Smooth muscle cell (in vitro differentiated cells): Measurements from ENCODE around the gene CD164L2. TPM values are rescaled to one million over a fixed set of nuclear protein-coding genes. Genes with fewer than 3 reads are reported as not detected.
A peak's percentile ranks its signal among the peaks of the same experiment; 100 is the strongest.

Source experiments
- DNase-seq: peaks from one replicate; lab custom pipeline; 2025; ENCODE audit not compliant: unreplicated experiment; lab: John Stamatoyannopoulos, UW
- H2AFZ ChIP-seq: fragments of 200-600 bp; sonication (generic); 2 replicates; pipeline ENCODE4 v1.6.0; 2016; ENCODE audit warnings: antibody characterized with exemption, low read depth, mild to moderate bottlenecking
- H3F3A ChIP-seq: fragments of 200-600 bp; sonication (generic); 2 replicates; pipeline ENCODE4 v1.6.0; 2017; ENCODE audit warnings: antibody characterized with exemption, low read depth
- H3K27ac ChIP-seq: fragments of 200-600 bp; sonication (generic); 2 replicates; pipeline ENCODE4 v1.5.1; 2016; ENCODE audit warnings: low read depth, mild to moderate bottlenecking
- H3K27me3 ChIP-seq: fragments of 200-600 bp; sonication (generic); 2 replicates; pipeline ENCODE4 v1.6.1; 2016; ENCODE audit warnings: low read depth, mild to moderate bottlenecking
- H3K36me3 ChIP-seq: fragments of 200-600 bp; sonication (generic); 2 replicates; pipeline ENCODE4 v1.5.1; 2016; ENCODE audit warnings: low read depth
- H3K4me1 ChIP-seq: fragments of 200-600 bp; sonication (generic); 2 replicates; pipeline ENCODE4 v1.5.1; 2016; ENCODE audit warnings: low read depth
- H3K4me2 ChIP-seq: fragments of 200-600 bp; sonication (generic); 2 replicates; pipeline ENCODE4 v1.6.0; 2016; ENCODE audit warnings: mild to moderate bottlenecking
- H3K4me3 ChIP-seq: fragments of 200-600 bp; sonication (generic); 2 replicates; pipeline ENCODE4 v1.5.1; 2016; ENCODE audit warnings: mild to moderate bottlenecking
- H3K79me2 ChIP-seq: fragments of 200-600 bp; sonication (generic); 2 replicates; pipeline ENCODE4 v1.6.0; 2016; ENCODE audit warnings: low read depth, mild to moderate bottlenecking
- H3K9ac ChIP-seq: fragments of 200-600 bp; sonication (generic); 2 replicates; pipeline ENCODE4 v1.6.0; 2016; ENCODE audit warnings: low read depth
- H3K9me3 ChIP-seq: fragments of 200-600 bp; sonication (generic); replicated peaks from 2 replicates; pipeline ENCODE4 v1.5.1; 2016; ENCODE audit warnings: low read depth
- H4K20me1 ChIP-seq: fragments of 200-600 bp; sonication (generic); 2 replicates; pipeline ENCODE4 v1.6.0; 2016; ENCODE audit warnings: low read depth
- CTCF ChIP-seq: fragments of 200-600 bp; sonication (generic); IDR thresholded peaks from 2 replicates; pipeline ENCODE4 v1.5.1; 2017; ENCODE audit warnings: borderline replicate concordance, mild to moderate bottlenecking, antibody characterized with exemption; ENCODE audit not compliant: insufficient read depth, poor library complexity, severe bottlenecking
- WGBS: methylation state at CpG from one replicate; pipeline ENCODE4 v1.1.7; 2016; ENCODE audit warnings: low lambda C conversion rate; 5-methylcytosine and 5-hydroxymethylcytosine counted together
- polyA plus RNA-seq: library from polyadenylated mRNA; unstranded; fragments of >200 nt; fragmentation: Nextera tagmentation; extraction: Ambion mirVana; gene quantifications from 2 replicates; pipeline ENCODE4 v1.2.1, GENCODE V29; 2016
- total RNA-seq: library from RNA; depleted of rRNA; stranded (reverse); fragments of >200 nt; gene quantifications from 2 replicates; pipeline ENCODE4 v1.2.3, GENCODE V29; 2014

CD164L2 gene
- total and polyA plus RNA-seq, 2 experiments from 2014 or later, result 0.31 to 0.45 TPM

DNA sequence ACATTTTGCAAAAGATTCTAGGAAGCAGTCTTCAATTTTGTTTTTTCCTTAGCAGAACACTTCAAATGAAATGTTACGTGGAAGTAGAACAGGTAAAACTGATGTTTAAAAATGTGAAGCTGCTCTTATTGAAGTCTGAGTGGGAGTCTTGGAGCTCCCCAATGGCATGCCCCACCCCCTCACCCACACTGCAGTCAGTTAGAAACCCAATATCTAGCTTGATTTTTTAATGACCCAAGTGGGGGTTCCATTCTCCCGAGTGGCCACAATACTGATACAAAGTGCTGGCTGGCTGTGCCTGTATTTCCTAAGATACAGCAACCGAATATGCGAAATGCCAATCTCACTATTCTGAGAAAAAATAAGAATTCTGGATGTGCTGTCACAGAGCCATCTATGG, 40.6 kb upstream of the CD164L2 start:
- peaks cover 61% of the 10 kb centered on the region for H3K79me2 ChIP-seq
- H4K20me1 ChIP-seq, result peaks cover 40% of the 10 kb centered on the region
- peaks cover 16% of the 10 kb centered on the region for H3K4me1 ChIP-seq
- TF ChIP-seq CTCF, result no peak
- no peaks in the 10 kb centered on the region for H3K36me3 ChIP-seq
- no peak overlapping the region for H3K4me3 ChIP-seq
- no peaks in the 10 kb centered on the region for H3K27me3 ChIP-seq
- H3K27ac ChIP-seq, result no peak overlapping the region
- no peak for DNase-seq
- no peak overlapping the region for H3K4me2 ChIP-seq
- no peak overlapping the region for H2AFZ ChIP-seq
- 99% methylated on average over 4 of the region's 4 CpGs for WGBS
- no peak overlapping the region for H3K9ac ChIP-seq
- no peaks in the 10 kb centered on the region for H3K9me3 ChIP-seq
- H3F3A ChIP-seq, result peaks cover 16% of the 10 kb centered on the region

DNA sequence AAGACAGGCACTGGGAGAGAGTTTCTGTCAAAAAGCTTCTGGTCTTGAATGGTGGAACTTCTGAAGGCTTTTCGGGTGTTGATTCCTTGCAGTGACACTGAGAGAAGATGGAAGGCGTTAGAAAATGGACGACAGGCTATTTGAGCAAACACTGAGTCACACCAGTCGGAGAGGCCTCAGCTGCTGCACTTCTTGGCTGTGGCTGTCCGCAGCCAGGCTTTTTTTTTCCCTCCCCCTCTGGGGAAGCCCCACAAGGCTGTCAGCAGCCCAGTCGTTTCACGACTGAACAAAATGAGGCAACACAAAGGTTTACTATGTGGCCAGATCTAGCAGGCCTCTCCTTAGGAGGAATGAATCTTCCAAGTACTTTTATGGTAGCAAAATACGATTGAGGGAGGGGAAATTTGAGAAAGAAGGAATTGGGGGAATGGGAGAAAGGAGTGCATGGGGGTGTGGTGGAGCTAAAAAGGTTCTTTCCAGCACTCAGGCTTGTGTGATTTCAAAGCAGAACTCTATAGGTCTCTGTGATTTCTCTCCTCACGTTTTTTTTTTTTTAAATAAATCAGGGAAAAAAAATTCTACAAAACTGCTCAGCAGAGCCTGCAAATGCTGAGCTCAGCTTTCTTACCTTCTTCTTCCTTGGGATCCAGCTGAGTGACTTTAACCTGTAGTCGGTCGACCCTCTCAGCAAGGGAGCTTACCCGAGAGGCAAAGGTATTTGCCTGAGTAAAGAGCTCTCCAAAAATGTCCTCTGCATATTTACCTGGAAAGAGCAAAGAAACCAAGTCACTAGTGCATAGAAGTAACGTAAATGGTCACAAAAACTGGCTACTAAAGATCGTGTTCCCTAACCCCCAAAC, 35.4 kb upstream of the CD164L2 start:
- no peak overlapping the region for H3K4me3 ChIP-seq
- peak overlapping the region; percentile 97 for H3K27ac ChIP-seq
- peak overlapping the region; percentile 22 for H2AFZ ChIP-seq
- peaks cover 5% of the 10 kb centered on the region for H3K36me3 ChIP-seq
- H3K79me2 ChIP-seq, result peaks cover 39% of the 10 kb centered on the region
- H3F3A ChIP-seq, result peaks cover 16% of the 10 kb centered on the region
- H3K9ac ChIP-seq, result peak overlapping the region; percentile 79
- DNase-seq, result peak; percentile 46
- WGBS, result 16% methylated on average over 14 of the region's 14 CpGs
- TF ChIP-seq CTCF, result no peak
- H3K4me1 ChIP-seq, result peaks cover 20% of the 10 kb centered on the region
- no peaks in the 10 kb centered on the region for H3K27me3 ChIP-seq
- peaks cover 5% of the 10 kb centered on the region for H4K20me1 ChIP-seq
- peak overlapping the region; percentile 80 for H3K4me2 ChIP-seq
- no peaks in the 10 kb centered on the region for H3K9me3 ChIP-seq

GRCh38 chr1:27417713-27418112, 34.6 kb upstream of the CD164L2 start:
- peak overlapping the region; percentile 97 for H3K27ac ChIP-seq
- peak overlapping the region; percentile 50 for H3K4me2 ChIP-seq
- H3K4me3 ChIP-seq, result no peak overlapping the region
- peaks cover 5% of the 10 kb centered on the region for H3K36me3 ChIP-seq
- peaks cover 20% of the 10 kb centered on the region for H3K4me1 ChIP-seq
- WGBS, result 96% methylated on average over 3 of the region's 3 CpGs
- no peak for TF ChIP-seq CTCF
- DNase-seq, result no peak
- H4K20me1 ChIP-seq, result no peaks in the 10 kb centered on the region
- H3K9me3 ChIP-seq, result no peaks in the 10 kb centered on the region
- H2AFZ ChIP-seq, result no peak overlapping the region
- H3K27me3 ChIP-seq, result no peaks in the 10 kb centered on the region
- peaks cover 16% of the 10 kb centered on the region for H3F3A ChIP-seq
- H3K79me2 ChIP-seq, result peaks cover 33% of the 10 kb centered on the region
- peak overlapping the region; percentile 8 for H3K9ac ChIP-seq
